ENCODE data around the gene PLSCR4.
A peak's percentile ranks its signal among the peaks of the same experiment; 100 is the strongest.
"Not testable (repeated sequence)": the region's sequence is repeated elsewhere in the genome, so short reads cannot be mapped to it uniquely, and the experiment has no call there.

The PLSCR4 gene

DNA sequence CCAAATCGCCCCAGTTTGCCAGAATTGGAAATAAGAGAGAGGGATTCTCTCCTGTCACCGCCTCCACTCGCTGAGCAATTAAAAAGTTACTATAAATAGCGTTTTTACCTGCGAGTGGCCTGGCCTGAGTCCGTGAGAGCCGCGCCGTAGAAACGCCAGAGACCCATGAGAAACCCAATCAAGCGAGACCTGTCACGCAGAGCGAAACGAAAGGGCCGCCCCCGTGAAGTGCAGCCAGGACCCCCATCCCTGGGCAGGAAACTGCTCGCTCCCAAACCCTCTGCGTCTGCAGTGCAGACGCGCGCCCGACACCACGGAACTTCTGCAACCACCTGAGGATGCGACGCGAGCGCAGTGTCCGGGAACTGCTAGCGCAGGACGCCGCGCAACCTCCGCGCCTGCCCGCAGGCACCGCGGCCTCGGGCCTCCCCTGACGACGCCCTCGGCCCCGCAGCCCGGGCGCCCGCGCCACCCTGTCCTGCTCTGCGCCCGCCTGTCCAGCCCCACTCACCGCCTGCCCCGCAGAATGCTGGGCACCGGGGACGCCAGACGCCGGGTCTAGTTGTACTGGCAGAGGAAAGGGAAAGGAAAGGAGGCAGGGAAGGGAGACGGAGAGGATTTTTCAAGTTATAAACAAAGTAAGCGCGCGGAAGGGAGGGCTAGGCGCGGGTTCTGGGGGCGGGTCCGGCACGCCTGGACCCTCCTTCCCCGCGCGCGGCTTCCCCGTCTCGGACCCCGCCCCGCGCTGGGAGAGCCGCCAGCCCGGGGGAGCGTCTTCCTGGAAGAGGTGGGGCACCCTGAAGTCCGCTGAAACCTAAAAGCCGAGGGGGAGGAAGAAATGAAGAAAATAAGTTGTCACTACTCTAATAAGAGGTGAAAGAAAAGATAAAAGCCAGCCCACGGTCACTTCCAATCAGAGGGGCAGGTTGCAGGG lies at the start of gene PLSCR4:
Gene PLSCR4, minus strand, starts transcription at position 657 of the 934 bp plus-strand sequence. CDS start 29,034 bp downstream, outside the sequence.
- peak; percentile 49 for DNase-seq

DNA sequence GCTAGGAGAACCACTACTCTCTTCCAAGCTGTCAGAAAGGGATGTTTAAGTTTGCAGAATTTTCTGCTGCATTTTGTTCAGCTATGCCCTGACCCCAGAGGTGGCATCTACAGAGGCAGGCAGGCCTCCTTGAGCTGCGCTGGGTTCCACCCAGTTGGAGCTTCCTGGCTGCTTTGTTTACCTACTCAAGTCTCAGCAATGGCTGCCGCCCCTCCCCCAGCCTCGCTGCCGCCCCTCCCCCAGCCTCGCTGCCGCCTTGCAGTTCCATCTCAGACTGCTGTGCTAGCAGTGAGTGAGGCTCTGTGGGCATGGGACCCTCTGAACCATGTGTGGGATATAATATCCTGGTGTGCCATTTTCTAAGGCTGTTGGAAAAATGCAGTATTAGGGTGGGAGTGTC lies 42.5 kb upstream of the PLSCR4 start:
- DNase-seq, result not testable (repeated sequence)

DNA sequence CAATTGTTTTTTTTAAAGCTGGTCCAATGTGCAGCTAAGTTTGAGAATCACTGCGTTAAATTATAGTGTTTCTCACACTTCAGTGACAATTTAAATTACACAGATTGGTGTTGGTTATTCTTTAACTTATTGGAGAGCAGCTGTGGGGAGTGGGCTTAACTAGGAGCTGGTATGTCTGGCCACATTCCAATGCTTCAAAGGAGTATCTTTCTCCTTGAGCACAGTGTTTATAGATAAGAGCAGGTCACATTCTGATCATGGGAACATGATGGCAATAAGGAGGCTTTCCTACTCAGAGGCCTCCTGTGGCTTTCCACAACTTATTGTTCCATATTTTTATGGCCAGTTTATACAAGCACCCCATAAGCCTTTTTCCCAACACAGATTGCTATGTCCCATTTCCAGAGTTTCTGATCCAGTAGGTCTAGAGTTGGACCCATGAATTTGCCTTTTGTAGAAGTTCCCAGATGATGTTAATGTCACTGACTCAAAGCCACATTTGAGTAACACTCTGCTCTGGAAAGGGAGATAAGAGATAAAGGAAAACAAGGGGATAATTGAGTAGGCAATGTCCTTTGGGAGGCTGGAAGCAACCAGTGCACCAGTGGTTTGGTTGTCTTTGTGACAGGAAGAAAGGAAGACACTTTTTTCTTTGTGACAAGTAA lies 33.0 kb upstream of the PLSCR4 start:
- no peak for DNase-seq

- DNase-seq, result no peak
Measured at GRCh38 chr3:146280864-146281263, 30.0 kb upstream of the PLSCR4 start.

GRCh38 chr3:146279951-146280350 lies 29.0 kb upstream of the PLSCR4 start:
- no peak for DNase-seq

- no peak for DNase-seq
Measured at GRCh38 chr3:146279013-146279412, 28.1 kb upstream of the PLSCR4 start.

DNA sequence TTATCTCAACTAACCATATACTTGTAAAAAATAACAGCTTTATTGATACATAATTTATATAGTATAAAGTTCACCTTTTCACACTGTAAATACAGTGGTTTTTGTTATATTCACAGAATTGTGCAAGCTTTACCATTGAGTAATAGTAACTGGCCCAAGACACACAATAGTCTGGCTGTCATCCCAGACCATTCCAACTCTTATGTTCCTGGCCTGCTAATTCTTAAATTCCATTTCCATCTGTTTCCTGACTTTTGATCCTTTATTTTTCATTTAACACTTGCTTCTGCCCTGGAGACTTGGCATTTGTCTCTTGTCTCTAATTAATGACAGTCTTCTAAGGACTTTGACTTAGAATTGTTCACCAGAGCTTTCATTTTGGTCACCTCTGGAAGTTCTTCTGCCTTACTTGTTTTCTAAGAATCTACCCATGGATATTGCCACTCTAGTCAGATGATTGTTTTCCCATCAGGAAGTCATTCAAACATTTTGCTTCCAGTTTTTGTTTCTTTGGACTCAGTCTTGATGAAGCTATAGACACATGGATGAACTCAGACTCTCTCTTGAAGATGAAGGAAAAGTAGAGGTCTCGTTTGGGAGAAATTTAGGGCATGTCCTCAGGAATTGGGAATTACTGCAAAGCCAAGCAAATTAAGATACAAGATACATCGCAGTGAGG lies 27.2 kb upstream of the PLSCR4 start:
- DNase-seq, result no peak

GRCh38 chr3:146275476-146275875 lies 24.6 kb upstream of the PLSCR4 start:
- DNase-seq, result no peak

- DNase-seq, result no peak
Measured at GRCh38 chr3:146274833-146275232, 23.9 kb upstream of the PLSCR4 start.

DNA sequence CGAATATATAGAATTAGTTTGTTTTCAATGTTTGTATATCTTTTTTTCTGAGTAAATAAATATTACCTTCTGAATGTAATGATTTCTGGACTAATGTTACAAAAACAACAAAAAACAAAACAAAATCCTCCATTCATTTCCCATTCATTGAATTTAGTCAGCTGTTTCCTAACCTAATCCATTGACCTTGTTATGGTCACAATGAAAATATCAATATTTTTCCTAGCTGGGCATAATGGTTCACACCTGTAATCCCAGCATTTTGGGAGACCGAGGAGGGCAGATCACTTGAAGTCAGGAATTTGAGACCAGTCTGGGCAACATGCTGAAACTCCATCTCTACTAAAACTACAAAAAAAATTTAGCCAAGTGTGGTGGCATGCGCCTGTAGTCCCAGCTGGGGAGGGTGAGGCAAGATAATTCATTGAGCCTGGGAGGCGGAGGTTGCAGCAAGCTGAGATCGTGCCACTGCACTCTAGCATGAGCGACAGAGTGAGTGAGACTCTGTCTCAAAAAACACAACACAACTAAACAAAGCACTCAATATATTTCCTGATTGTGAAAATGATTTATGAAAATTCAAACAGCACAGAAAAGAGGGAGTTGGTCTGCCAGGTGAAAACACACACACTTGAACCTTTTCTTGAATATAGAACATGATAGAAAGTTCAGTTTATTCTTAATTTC lies 23.0 kb upstream of the PLSCR4 start:
- no peak for DNase-seq

DNA sequence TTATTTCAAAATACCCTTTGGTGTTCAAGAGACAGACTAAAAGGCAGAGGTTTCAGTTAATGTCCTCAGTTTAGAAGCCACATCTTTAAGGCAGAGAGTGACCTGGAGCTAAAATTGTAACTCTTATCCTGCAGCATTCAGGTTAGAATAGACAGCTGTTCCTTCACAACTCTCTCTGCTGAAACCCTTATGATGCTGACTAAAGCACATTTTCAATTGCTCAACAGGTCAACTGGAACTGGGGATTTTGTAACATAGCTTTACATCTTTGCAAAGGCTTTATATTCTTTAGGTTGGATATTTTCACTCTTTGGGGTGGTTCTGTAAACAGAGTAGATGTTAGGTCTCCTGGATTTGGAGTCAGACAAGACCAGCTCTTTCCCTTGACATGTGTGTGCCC lies 20.3 kb upstream of the PLSCR4 start:
- DNase-seq, result no peak

DNA sequence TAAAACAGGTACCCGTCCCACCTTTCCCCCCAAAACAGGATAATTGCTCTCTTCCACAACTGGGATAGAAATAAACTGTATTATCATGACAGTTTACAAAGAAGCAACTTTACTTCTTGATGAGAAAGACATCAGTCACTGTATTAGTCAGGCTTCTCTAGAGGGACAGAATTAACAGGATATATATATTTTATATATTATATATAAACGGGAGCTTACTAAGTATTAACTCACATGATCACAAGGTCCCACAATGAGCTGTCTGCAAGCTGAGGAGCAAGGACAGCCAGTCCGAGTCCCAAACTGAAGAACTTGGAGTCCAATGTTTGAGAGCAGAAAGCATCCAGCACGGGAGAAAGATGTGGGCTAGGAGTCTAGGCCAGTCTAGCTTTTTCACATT lies 18.4 kb upstream of the PLSCR4 start:
- DNase-seq, result no peak

DNA sequence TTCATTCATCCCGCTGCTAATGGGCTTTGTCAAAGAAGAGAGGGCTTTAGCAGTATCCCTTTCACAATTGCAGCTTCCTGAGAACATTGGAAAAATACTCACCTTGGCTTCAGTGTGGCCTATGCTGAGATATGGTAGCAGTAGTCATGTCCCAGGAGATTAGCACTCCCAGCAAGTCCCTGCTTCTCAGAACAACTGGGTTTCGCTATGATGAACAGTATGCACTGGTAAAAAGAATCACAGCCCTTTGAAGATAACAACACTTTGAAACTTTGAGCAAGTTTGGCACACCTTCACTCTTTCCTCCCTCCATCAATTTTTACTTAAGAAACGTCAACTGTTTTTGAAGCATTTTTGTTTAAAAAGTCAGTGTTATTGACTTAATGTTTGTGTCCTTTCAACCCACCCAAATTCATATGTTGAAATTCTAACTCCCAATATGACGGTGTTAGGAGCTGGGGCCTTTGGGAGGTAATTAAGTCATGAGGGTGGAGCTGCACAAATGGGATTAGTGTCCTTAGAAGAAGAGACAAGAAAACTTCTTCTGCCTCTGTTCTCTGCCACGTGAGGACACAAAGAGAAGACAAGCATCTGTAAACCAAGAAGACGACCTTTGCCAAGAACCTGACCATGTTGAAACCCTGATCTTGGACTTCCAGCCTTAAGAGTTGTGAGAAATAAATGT lies 17.8 kb upstream of the PLSCR4 start:
- DNase-seq, result no peak

DNA sequence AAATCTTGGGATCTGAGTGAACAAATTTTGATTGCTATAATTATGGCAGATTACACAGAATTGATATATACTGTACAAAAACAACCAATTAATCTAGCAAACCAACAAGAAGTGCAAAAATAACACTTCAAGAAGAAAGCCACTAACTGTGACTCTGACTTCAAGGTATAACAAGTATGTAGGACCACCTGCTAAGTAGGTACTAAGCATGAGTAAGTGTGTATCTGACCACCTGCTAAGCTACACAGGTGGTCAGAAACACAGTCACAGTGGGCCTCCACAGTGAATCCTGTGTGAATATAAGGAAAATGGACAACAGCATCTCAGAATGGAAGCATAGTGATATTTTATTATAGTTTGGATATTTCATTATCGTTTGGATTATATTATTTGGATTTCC lies 14.8 kb upstream of the PLSCR4 start:
- DNase-seq, result no peak

- DNase-seq, result no peak
Measured at GRCh38 chr3:146262371-146263110, 11.6 kb upstream of the PLSCR4 start.

- no peak for DNase-seq
Measured at GRCh38 chr3:146259880-146260589, 9.1 kb upstream of the PLSCR4 start.

DNA sequence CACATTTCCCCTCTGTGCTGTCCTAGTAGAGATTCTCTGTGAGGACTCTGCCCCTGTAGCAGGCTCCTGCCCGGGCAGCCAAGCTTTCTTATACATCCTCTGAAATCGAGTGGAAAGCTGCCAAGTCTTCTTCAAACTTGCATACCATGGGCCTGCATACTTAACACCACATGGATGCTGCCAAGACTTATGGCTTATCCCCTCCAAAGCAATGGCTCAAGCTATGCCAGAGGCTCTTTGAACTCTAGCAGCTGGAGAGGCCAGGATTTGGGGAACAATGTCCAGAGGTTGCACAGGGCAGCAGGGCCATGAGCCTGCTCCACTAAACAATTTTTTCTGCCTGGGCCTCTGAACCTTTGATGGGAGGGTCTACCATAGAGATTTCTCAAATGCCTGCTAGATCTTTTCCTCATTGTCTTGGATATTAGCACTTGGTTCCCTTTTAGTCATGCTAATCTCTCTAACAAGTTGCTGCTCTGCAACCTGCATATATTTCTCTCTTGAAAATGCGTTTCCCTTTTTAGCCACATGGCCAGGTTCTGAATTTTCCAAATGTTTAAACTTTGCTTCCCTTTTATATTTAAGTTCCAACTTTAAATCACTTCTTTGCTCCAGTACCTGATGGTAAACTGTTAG lies 6.1 kb upstream of the PLSCR4 start:
- DNase-seq, result no peak

DNA sequence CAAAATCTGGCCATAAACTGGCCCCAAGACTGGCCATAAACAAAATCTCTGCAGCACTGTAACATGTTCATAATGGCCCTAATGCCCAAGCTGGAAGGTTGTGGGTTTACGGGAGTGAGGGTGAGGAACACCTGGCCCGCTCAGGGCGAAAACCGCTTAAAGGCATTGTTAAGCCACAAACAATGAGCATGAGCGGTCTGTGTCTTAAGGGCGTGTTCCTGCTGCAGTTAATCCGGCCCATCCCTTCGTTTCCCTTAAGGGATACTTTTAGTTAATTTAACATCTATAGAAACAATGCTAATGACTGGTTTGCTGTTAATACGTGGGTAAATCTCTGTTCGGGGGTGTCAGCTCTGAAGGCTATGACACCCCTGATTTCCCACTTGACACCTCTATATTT lies 1.5 kb upstream of the PLSCR4 start:
- not testable (repeated sequence) for DNase-seq

- no peak for DNase-seq
Measured at GRCh38 chr3:146249921-146250320, 984 bp downstream of the PLSCR4 start.

- DNase-seq, result no peak
Measured at GRCh38 chr3:146247911-146248310, 3.0 kb downstream of the PLSCR4 start.
